Smooth muscle cell of the coronary artery (primary cell): Measurements from ENCODE around the gene TSPAN6. TPM values are rescaled to one million over a fixed set of nuclear protein-coding genes. Genes with fewer than 3 reads are reported as not detected.

Experiments used
- total RNA-seq: library from RNA; depleted of rRNA; stranded (reverse); fragments of >200 nt; gene quantifications from 2 replicates; pipeline ENCODE4 v1.2.3, GENCODE V29; 2014; ENCODE audit warnings: low replicate concordance

The TSPAN6 gene
- total RNA-seq: 19.9 and 32.2 TPM in 2 replicates

DNA sequence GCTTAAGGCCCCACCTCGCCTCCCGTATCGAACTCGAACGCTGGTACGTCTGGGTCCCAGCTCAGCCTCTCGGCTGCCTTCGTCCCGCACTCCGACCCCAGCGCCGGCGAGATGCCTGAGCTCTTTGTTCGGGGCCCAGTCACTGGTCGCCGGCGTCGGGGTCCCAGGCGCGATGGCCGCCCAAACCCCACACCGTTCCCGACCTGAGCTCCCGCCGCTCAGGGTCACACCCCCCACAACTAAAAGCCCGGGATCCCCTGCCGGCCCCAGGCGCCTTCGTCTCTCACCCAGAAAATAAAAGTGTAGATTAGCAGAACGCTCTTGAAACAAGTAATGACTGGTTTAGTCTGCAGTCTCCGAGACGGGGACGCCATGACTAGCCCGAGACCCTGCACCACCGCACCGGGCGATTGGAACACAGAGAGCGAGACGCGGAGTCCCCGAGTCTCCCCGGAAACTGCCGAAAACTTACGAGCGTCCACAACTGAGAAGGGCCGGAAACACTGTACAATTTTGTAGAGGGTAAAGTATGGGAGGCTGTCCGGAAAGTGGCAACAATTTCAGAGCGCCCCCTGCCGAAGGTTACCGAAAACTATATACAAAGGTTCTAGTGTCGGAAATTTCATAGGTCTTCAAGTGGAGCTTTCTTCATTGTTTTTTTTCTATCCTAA lies at the start of gene TSPAN6:
TSS of gene TSPAN6 (minus strand) at position 486 of the 671 bp plus-strand sequence. CDS start at position 374, 112 bp downstream.

GRCh38 chrX:100643956-100644860 lies 7.6 kb upstream of the TSPAN6 start, which contains the start of gene SRPX2:
TSS of gene SRPX2 (plus strand) at chrX:100644199. CDS start at chrX:100646323, 2,124 bp downstream.

GRCh38 chrX:100584611-100585010 lies 52.0 kb downstream of the TSPAN6 start, which contains the start of gene TNMD:
TSS of gene TNMD (plus strand) at chrX:100584936. CDS start at chrX:100585019, 83 bp downstream.

Other genes starting within 250 kb of the TSPAN6 start
- gene PCDH19, start 226.5 kb downstream of the TSPAN6 start, total RNA-seq: under 0.01 TPM in 1 of 2 replicates, not detected in the other
- gene TNMD, start 51.9 kb downstream of the TSPAN6 start, total RNA-seq: not detected in 2 replicates
- 42.6 and 70.9 TPM in 2 replicates for gene SRPX2, start 7.4 kb upstream of the TSPAN6 start, total RNA-seq
- gene SYTL4, start 95.3 kb upstream of the TSPAN6 start, total RNA-seq: 1.7 and 20.6 TPM in 2 replicates
- gene CSTF2, start 183.6 kb upstream of the TSPAN6 start, total RNA-seq: 8.2 and 15.6 TPM in 2 replicates
- not detected in 2 replicates for gene NOX1, start 237.6 kb upstream of the TSPAN6 start, total RNA-seq